ENCODE data around the gene COL27A1. TPM values are rescaled to one million over a fixed set of nuclear protein-coding genes. Genes with fewer than 3 reads are reported as not detected.
A peak's percentile ranks its signal among the peaks of the same experiment; 100 is the strongest.

The COL27A1 gene
- polyA plus RNA-seq, 10 donors, result 23.5 to 47.3 (median 33.0) TPM

GRCh38 chr9:114282926-114283325 lies 127.6 kb downstream of the COL27A1 start:
- peak; percentile 46 to 90 (median 74) for DNase-seq

GRCh38 chr9:114283551-114284111 lies 128.3 kb downstream of the COL27A1 start:
- no peak for DNase-seq

- DNase-seq, result no peak
These were observed 129.2 kb downstream of the COL27A1 start for GRCh38 chr9:114284316-114285060.

- DNase-seq, result peak; percentile 76 to 91 (median 88)
These were observed 130.0 kb downstream of the COL27A1 start for GRCh38 chr9:114285166-114285867.

GRCh38 chr9:114286146-114286679 lies 130.9 kb downstream of the COL27A1 start:
- no peak for DNase-seq

- DNase-seq, result no peak
These were observed 131.8 kb downstream of the COL27A1 start for GRCh38 chr9:114287001-114287762.

GRCh38 chr9:114287763-114288192 lies 132.4 kb downstream of the COL27A1 start:
- DNase-seq, result no peak

- no peak for DNase-seq
These were observed 133.1 kb downstream of the COL27A1 start for GRCh38 chr9:114288193-114289091.

- no peak for DNase-seq
These were observed 133.8 kb downstream of the COL27A1 start for GRCh38 chr9:114289106-114289505.

- no peak for DNase-seq
These were observed 134.5 kb downstream of the COL27A1 start for GRCh38 chr9:114289571-114290481.

GRCh38 chr9:114290561-114290986 lies 135.2 kb downstream of the COL27A1 start:
- DNase-seq, result peak in 1 of 3 donors; percentile 44

GRCh38 chr9:114291064-114291474 lies 135.7 kb downstream of the COL27A1 start:
- peak; percentile 64 to 89 (median 80) for DNase-seq

- no peak for DNase-seq
These were observed 136.7 kb downstream of the COL27A1 start for GRCh38 chr9:114291886-114292590.

GRCh38 chr9:114294664-114295063 lies 139.3 kb downstream of the COL27A1 start:
- no peak for DNase-seq

GRCh38 chr9:114296338-114296737 lies 141.0 kb downstream of the COL27A1 start:
- no peak for DNase-seq

- DNase-seq, result peak in 1 of 3 donors; percentile 7
These were observed 144.2 kb downstream of the COL27A1 start for GRCh38 chr9:114299286-114300152.

GRCh38 chr9:114300153-114300845 lies 145.0 kb downstream of the COL27A1 start:
- DNase-seq, result no peak
